ENCODE measurements around the gene CHST11.

CHST11 gene

GRCh38 chr12:104482748-104483147 is 26.0 kb downstream of the CHST11 start:
- no peak for DNase-seq

- DNase-seq, result no peak
Observed at GRCh38 chr12:104484079-104484478, 27.3 kb downstream of the CHST11 start.

DNA sequence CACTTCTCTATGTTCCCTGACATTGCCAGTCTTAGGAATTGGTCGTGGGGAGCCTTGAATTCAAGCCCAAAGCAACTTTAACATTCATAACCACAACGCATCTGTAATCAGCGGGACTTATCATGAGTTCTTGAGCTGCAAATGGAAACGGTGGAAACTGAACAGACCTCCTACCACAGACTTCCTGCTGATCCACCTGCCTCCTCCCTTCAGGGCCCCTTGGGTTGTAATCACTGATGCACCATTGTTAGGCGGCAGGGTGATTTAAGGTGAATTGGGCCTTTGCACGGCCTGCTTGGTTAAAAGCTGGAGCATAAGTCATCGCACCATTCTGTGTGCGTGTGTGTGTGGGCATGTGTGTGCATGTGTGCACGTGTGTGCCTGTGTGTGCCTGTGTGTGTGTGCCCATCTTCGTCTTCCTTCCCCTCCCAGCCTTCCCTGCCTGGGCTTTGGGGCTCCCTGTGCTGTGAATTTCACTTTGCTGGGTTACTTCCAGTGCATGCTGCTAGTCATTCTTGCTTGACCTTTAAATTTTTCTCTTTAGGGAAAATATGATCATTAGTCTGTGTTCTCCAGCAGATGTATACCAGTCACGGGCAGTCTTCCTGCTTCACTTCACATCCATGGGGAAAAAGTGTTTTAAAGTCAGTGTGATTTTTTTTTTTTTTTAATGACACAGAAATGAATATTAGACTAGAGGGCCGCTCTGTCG is 29.1 kb downstream of the CHST11 start:
- DNase-seq, result peak; percentile 92

DNA sequence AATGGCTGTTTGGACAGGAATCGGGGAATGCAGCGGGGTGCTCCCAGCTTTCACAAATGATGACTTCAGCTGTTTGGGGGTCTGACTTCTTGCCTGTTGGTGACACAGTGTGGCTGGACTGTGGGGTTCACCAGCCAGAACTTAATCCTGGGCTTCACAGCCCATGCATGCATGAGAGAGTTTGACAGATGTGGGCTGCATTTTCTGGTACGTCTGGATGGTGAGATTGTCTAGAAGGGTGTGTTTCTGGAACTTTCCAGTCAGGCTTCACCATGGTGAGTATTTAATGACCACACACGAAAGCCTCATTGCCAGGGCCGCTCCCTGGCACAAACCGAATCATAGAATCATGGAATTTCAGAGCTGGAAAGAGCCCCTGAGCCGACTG is 29.6 kb downstream of the CHST11 start:
- no peak for DNase-seq

- DNase-seq, result peak; percentile 49
Observed at GRCh38 chr12:104486943-104487819, 30.4 kb downstream of the CHST11 start.

GRCh38 chr12:104488374-104488773 is 31.6 kb downstream of the CHST11 start:
- no peak for DNase-seq

GRCh38 chr12:104490186-104490585 is 33.4 kb downstream of the CHST11 start:
- DNase-seq, result peak; percentile 73

- DNase-seq, result no peak
Observed at GRCh38 chr12:104490850-104491249, 34.1 kb downstream of the CHST11 start.

DNA sequence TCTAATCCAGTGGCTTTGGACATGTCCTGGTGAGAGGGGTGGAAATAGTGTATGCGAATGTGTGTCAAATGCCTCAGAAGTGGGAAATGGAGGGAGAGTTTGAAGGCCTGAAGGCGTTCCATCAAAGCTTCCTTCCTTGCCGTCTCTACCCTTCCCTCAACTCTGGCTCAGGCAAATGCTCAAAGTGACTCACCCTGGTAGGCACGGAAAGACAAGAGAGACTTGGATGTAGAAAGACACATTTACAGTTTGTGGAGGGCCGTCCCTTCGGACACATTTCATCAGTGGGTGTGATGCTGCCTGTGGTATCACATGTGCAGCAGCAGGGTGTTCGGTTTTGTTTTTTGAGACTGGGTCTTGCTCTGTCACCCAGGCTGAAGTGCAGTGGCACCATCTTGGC is 36.7 kb downstream of the CHST11 start:
- no peak for DNase-seq

GRCh38 chr12:104494137-104494792 is 37.5 kb downstream of the CHST11 start:
- peak; percentile 44 for DNase-seq

- no peak for DNase-seq
Observed at GRCh38 chr12:104494793-104495158, 38.0 kb downstream of the CHST11 start.

GRCh38 chr12:104495786-104496185 is 39.0 kb downstream of the CHST11 start:
- DNase-seq, result no peak

- DNase-seq, result no peak
Observed at GRCh38 chr12:104496336-104496735, 39.6 kb downstream of the CHST11 start.

- no peak for DNase-seq
Observed at GRCh38 chr12:104498211-104498801, 41.6 kb downstream of the CHST11 start.

DNA sequence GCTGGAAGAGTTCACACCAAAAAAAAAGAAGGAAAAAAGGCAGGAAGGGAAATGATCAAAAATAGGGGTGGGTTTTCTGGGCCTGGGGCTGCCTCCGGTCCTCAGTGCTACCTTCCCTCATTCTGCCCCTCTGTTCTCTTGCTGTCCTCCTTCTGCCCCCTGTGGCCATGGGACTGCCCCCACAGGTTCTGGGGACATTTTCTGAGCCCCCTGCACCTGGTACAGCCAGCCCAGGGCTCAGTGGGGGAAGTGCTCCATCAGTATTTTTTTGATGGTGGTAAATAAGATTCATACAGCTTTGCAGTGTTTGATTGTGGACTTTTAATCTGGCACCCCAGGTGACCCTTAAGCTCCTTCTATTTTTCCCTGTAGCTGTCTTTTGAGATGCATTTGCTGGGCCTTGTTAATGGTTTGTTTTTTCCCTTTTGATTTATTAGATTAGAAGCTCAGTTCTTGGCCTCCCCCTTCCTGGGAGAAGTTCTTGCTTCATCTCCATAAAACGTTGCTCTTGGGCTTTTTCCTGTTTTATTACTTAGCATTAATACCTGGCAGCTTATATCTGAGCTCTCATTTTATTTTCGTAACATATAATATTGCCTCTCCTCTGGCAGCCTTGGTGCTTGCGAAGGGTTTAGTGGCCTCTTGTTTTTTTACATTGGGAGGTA is 43.1 kb downstream of the CHST11 start:
- DNase-seq, result no peak

DNA sequence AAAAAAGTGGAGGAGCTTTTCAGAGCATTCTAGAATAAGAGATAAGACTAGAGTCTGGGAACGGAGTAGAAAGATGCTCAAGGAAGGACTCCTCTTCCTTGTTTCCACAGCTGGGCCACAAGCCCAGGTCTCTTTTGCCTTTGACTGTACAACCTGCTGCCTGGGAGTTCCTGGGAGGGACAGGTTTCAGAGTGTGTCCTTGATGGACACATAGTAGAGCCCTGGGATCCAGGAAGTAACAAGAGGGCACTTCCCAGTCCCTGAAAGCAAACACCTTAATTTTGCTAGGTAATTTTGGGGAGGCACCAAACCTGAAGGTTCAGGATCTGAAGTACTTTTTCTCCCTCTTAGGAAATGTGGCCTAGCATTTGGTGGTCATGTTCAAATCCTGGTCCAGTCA is 44.4 kb downstream of the CHST11 start:
- DNase-seq, result no peak

DNA sequence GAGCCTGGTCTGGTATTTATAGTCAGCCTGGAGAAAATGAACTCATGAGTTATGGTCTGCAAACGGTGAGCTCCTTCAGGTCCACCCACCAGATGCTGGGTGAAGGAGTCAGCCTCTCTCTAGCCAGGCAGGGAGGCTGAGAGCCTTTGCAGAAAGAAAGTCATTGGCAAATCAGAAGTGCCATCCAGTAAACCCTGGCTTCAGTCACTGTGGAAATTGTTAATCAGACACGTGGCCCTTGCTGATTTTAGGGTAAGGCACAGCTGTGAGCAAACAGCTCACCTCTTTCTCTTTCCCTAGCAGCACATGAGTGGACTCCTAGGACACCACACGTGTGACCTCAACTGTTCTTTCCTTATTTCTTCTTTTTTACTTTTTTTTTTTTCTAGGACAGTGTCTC is 44.9 kb downstream of the CHST11 start:
- no peak for DNase-seq

DNA sequence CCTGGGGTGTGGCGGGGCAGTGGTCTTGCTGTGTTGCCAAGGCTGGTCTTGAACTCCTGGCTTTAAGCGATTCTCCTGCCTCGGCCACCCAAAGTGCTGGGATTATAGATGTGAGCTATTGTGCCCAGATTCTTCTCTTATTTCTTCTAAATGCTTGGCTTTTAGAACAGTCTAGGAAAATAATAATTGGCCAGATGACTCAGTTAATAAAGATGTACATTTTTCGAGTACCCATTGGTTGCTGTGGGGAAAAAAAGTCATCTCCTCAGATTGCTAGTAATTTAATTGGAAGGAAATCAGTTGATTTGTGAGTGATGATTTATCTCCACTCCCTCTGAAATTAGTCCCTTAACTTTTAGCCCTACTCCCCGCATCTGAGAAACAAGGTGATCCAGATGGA is 45.5 kb downstream of the CHST11 start:
- no peak for DNase-seq

DNA sequence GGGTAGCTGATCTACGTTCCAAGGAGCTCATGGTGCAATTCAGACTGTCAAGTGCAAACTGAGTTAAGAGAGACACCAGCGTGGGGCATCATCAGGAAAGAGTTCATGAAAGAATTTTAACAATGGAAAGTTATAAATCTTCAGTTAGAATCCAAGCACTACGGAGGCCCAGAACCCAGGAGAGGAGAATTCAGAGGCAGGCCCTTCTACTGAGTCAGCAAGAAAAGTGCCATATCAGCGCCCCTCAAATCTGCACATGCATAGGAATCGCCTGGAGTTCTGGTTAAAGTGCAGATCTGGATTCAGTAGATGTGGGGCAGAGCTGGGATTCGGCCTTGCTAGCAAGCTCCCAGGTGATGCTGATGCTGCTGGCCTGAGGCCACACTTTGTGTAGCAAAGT is 45.9 kb downstream of the CHST11 start:
- DNase-seq, result no peak

DNA sequence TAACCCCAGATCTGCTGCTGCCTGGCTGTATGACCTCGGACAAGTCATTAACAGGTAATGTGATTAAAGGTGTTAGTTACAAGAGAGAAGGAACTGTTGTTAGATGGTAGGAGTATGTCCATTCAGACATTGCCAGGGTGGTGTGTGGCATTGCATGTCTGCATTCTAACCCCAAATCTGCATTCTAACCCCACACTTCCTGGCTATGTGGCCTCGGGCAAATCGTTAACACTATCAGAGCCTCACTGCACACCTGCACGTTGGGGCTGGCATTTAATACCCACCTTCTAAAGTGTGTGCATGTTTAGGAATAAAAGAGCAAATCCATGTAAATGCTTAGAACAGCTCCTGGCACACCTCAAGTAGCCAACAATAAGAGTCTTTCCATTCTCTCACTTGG is 46.4 kb downstream of the CHST11 start:
- DNase-seq, result no peak

GRCh38 chr12:104504146-104504545 is 47.4 kb downstream of the CHST11 start:
- no peak for DNase-seq

DNA sequence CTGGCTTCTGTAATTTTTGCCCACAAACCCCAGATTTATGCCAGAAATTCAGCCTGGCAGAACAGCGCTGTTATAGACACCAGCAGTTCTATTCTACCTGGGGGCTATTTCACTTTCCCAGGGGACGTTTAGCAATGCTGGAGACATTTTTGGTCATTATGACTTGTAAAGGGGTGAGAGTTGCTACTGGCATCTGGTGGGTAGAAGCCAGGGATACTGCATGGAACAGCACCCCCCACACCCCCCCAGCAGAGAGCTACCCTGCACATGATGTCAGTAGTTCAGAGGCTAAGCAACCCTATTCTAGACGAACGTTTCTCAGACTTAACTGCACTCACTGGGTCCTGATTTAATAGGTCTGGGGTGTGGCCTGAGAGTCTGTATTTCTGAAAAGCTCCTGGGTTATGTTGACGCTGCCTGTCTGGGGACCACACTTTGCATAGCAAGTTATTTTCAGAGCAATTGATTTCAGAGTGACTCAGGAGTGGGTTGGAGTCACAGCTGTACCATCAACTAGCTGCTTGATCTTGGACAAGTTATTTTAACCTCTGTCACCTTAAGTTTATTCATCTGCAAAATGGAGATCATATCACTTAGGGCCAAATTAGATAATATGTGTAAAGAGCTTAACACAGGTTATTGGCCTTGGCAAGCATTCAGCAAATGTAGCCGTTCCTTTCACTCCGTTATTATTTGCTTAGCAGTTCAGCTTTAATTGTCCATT is 48.5 kb downstream of the CHST11 start:
- DNase-seq, result no peak
